ENCODE data around the gene EFNB2. TPM values are rescaled to one million over a fixed set of nuclear protein-coding genes. Genes with fewer than 3 reads are reported as not detected.

Gene EFNB2
- total RNA-seq, 1 experiment from 2014 or later = 0.24 TPM

GRCh38 chr13:106475852-106476251, 59.6 kb downstream of the EFNB2 start:
- in situ Hi-C loops (cut with HindIII; ENCODE audit: low pct_unique_long_range_greater_than_20kb, low sequenced_read_pairs) = no loop called here

GRCh38 chr13:106474912-106475311, 60.5 kb downstream of the EFNB2 start:
- in situ Hi-C loops (cut with HindIII; ENCODE audit: low pct_unique_long_range_greater_than_20kb, low sequenced_read_pairs) = no loop called here
- no peak for DNase-seq (ENCODE audit: low read depth, low spot score)

More at GRCh38 chr13:106475852-106476251, 59.6 kb downstream of the EFNB2 start:
- no peak for DNase-seq (ENCODE audit: low read depth, low spot score)

DNA sequence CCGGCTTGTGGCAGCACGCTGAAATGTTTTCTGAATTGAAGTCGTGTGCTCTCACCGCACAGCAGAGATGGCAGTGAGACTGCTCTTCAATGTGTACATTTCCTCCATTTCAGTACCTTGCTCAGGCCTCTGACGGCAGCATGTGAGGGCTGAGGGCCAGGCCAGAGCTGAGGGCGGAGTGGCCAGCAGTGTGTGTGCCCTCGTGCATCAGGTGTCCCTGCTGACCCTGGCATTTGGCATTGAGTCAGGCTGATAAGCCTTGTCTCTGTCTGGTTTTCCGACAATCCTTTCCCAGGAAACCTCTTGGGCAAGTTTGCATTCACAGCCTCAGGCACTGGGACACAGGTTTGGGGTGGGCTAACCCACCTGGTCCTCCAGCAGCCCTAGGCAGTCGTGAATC, 62.3 kb downstream of the EFNB2 start:
- in situ Hi-C loops (cut with HindIII; ENCODE audit: low pct_unique_long_range_greater_than_20kb, low sequenced_read_pairs) = no loop called here
- DNase-seq (ENCODE audit: low read depth, low spot score) = no peak

- in situ Hi-C loops (cut with HindIII; ENCODE audit: low pct_unique_long_range_greater_than_20kb, low sequenced_read_pairs) = no loop called here
- DNase-seq (ENCODE audit: low read depth, low spot score) = no peak
Observed at GRCh38 chr13:106472621-106473020, 62.8 kb downstream of the EFNB2 start.

- no peak for DNase-seq (ENCODE audit: low read depth, low spot score)
- in situ Hi-C loops (cut with HindIII; ENCODE audit: low pct_unique_long_range_greater_than_20kb, low sequenced_read_pairs) = no loop called here
Observed at GRCh38 chr13:106471957-106472543, 63.4 kb downstream of the EFNB2 start.

GRCh38 chr13:106470576-106470975, 64.9 kb downstream of the EFNB2 start:
- in situ Hi-C loops (cut with HindIII; ENCODE audit: low pct_unique_long_range_greater_than_20kb, low sequenced_read_pairs) = no loop called here
- no peak for DNase-seq (ENCODE audit: low read depth, low spot score)

DNA sequence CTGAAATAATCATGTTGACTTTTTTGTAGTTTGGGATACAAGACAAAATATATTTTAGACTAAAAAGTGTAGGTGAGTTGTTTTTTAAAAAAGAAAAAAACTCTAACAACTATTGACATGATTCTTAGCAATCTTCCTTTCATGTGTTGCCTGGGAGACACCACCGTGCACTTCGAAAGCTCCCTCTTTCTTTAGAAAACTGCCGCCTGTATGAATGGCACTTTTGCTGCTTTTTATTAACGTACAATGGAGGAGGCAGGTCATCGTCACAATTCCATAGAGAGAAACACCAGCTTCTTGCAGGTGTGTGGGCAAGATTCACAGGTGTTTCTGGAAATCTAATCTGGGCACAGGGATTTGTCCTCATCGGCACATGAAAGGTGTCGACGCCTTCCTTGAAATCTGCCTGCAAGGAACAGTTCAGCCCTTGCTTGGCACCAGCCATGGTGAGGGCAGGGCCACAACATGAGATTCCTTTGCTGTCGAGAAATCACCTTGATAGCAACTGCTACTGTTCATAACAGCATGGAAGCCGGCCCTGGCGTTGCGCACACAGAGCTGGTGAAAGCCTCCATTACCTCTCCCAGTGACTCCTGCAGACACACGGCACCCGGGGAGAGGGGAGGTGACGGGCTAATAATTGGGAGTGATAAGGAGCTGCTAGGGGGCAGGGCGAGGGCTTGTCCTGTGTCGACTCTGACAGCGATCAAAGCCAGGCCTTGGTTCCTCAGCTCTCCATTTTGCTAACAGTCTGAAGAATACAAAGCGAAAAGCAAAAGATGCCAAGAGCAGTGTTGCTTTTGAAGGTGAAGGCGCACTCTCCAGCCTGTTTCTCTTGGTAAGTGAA, 66.5 kb downstream of the EFNB2 start:
- DNase-seq (ENCODE audit: low read depth, low spot score) = no peak
- in situ Hi-C loops (cut with HindIII; ENCODE audit: low pct_unique_long_range_greater_than_20kb, low sequenced_read_pairs) = no loop called here

GRCh38 chr13:106468207-106468606, 67.3 kb downstream of the EFNB2 start:
- in situ Hi-C loops (cut with HindIII; ENCODE audit: low pct_unique_long_range_greater_than_20kb, low sequenced_read_pairs) = no loop called here
- no peak for DNase-seq (ENCODE audit: low read depth, low spot score)

DNA sequence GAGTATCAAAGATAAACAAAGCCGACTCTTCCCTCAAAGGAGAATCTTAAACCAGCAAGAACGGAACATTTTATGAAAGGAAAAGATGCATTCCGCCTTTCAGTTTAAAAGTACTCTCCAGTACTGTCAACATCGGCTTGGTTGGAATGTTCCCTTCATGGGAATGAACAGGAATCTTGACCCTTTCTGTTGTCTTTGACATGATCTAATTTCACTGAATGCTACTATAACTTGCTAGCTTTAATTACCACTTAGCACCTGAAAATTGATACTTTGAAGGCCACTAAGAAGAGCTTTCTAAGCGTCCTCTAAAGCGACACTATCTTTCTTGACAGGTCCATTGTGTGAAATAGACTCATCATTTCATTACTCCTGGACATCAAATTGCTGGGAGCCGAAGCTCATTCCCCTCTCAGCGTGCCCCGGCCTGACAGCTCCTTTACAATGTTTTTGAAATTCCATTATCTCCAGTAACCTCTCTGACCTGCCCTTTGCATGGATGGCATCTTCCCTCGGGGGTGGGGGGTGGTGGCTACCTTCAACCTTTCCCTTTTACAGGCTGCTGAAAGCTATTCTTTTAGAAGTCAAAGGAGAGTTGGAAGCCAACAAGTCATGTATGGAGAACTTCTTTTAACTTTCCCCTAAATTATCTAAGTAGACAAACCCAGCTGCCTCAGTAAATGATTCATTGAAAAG, 67.9 kb downstream of the EFNB2 start:
- DNase-seq (ENCODE audit: low read depth, low spot score) = no peak
- in situ Hi-C loops (cut with HindIII; ENCODE audit: low pct_unique_long_range_greater_than_20kb, low sequenced_read_pairs) = no loop called here

DNA sequence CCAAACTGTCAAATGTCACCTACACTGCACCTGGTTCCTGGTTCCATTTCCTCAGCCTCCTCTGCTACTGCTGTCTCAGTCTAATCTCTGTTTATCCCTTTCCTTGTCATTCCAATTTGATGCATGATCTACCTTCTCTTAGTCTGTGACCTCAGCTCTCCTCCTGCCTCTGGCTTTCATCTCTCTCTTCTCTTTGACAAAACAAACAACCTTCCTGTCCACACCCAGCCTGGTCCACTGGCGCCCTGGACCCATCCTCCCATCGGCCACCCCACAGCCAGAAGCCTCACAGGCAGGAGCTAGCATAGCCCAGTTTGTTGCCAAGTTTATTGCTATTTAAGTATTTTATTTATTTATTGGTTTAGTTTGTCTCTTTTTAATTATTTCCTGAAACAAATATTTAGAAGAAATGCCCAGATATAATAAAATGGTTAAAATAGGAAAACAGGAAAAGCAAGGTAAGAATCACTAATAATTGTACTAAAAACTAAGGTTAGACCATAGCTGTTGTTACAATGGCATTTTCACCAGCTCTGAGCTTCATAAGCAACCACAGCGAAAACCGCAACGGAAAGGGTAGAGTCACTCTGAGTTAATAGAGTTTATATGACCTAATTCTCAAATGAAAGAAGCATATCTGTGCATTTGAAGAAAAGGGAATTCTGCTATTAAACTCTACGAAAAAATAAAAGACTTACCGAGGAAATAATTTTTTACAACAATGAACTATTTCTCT, 68.6 kb downstream of the EFNB2 start:
- in situ Hi-C loops (cut with HindIII; ENCODE audit: low pct_unique_long_range_greater_than_20kb, low sequenced_read_pairs) = no loop called here
- DNase-seq (ENCODE audit: low read depth, low spot score) = peak; percentile 5

DNA sequence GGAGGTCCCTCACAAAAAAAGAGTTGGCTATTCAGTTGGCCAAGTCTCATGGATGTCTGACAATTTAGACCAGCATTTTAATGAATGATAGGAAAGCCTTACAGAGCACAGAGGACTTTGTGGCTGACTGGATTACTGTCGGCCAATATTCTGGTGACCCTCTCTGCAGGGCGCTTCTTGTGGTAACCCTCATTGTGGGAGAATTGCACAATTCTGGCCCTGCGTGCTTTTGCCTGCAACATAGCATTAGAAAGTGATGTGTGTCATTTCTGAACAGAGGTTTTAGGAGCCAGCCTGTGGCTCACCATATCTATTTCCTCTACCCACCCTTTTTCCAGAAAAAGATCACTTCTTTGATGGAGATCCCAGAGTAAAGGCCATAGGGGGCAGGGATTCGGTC, 71.4 kb downstream of the EFNB2 start:
- no peak for DNase-seq (ENCODE audit: low read depth, low spot score)

GRCh38 chr13:106462710-106463109, 72.8 kb downstream of the EFNB2 start:
- peak; percentile 6 for DNase-seq (ENCODE audit: low read depth, low spot score)
- in situ Hi-C loops (cut with HindIII; ENCODE audit: low pct_unique_long_range_greater_than_20kb, low sequenced_read_pairs) = no loop called here

More for the DNA sequence above, 71.4 kb downstream of the EFNB2 start:
- in situ Hi-C loops (cut with HindIII; ENCODE audit: low pct_unique_long_range_greater_than_20kb, low sequenced_read_pairs) = no loop called here

DNA sequence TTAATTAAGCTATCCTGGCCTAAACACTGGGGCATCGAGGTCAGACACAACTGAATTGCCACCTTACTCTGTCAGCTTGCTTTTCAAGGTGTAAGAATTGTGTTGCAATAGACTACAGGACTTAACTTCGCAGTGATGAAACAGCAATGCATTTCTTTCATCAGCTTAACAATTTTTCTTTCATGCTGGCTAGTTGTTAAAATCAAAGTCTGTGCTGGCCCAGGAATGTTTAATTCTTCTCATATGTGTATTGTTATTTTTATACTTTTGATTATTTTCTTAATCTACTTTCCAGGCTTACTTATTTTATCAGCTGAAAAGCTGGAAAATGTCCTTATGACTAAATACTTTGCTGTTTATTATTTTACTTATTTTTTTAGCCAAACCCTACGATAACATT, 79.7 kb downstream of the EFNB2 start:
- in situ Hi-C loops (cut with HindIII; ENCODE audit: low pct_unique_long_range_greater_than_20kb, low sequenced_read_pairs) = no loop called here
- DNase-seq (ENCODE audit: low read depth, low spot score) = no peak

DNA sequence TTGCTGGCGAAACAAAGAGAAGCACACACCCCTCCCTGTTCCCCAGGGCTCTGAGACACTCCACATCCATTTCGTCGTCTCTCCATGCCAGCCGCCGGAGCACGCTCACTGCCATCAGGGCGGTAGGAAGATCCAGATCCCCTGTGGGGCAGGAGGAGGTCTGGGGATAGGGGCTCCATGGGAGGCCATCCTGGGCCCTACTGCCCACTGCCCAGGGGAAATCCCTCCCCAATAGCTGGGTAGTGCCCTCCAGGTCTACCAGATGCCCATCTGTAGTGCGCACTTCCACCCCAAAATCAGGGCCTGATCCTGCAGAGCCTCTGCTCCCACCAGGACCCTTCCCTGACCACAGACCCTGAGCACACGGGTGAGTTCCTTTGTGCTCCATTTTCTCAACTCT, 80.3 kb downstream of the EFNB2 start:
- in situ Hi-C loops (cut with HindIII; ENCODE audit: low pct_unique_long_range_greater_than_20kb, low sequenced_read_pairs) = no loop called here
- no peak for DNase-seq (ENCODE audit: low read depth, low spot score)

DNA sequence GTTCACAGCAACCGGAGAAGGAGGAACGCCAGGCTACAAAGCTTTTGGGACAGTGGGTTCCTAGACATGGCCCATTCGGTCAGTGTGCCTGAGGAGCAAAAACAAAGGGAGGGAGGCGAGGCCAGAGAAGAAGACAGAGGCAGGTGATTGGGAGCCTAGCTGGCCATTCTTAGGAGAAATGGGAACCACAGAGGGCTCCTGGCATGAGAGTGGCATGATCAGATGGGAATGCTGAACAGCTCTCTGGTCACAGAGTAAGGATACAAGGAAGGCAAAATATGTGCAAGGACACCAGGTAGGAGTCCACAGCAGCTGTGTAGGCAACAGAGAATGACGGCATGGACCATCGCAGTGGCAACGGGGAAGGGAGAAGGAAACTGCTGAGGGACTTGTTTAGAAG, 82.4 kb downstream of the EFNB2 start:
- DNase-seq (ENCODE audit: low read depth, low spot score) = no peak
- in situ Hi-C loops (cut with HindIII; ENCODE audit: low pct_unique_long_range_greater_than_20kb, low sequenced_read_pairs) = no loop called here

DNA sequence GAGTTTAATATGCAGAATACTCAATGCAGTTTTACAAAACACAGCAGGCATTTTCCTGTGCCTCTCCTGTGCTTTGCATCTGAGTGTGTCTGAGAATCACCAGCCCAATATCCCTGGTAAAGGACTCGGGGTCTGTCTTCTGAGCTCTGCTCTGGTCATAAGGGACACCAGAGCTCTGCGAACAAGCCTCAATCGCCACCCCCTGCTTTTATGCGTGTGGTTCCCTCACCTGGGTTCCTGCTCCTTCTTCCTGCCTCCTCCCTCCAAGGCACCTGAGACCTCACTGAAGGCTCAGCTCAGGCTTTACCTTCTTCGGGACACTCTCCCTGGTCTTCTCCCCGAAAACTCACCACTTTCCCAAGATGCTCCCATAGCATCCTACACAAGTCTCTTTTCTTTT, 84.5 kb downstream of the EFNB2 start:
- in situ Hi-C loops (cut with HindIII; ENCODE audit: low pct_unique_long_range_greater_than_20kb, low sequenced_read_pairs) = no loop called here

DNA sequence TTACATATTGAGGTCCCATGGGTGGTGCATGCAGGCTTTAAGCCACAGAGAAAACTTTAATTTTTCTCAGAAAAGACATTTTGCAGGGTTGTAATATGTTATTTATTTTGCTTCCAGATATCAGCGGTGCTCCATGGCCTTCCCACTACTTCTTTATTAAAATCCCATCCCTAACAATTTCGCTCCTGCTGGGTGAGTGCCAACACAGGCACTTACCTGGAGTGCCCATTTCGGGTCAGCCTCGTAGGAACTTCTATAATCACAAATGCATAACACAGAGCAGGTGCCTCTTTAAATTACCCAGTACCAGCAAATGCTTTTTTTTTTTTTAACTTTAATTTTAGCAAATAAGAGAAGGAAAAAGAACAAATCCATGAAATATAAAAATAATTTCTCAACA, 86.4 kb downstream of the EFNB2 start:
- no peak for DNase-seq (ENCODE audit: low read depth, low spot score)
- in situ Hi-C loops (cut with HindIII; ENCODE audit: low pct_unique_long_range_greater_than_20kb, low sequenced_read_pairs) = no loop called here

More for the DNA sequence above, 84.5 kb downstream of the EFNB2 start:
- no peak for DNase-seq (ENCODE audit: low read depth, low spot score)

DNA sequence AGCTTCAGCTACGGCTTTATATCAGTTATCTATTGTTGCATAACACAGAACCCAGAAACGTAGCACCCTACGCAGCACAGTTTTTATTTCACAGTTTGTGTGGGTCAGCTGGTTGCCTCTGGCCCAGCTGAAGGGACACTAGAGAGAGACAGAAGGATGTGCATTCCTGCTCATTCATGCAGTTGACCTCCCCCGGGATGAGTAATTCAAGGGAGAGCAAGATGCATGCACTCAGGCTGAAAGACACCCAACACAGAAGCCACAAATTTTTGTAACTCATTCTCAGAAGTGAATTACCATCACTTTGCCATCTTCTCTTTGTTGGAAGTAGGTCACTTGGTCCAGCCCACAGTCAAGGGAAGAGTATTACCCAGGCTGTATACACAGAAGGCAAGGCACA, 89.5 kb downstream of the EFNB2 start:
- DNase-seq (ENCODE audit: low read depth, low spot score) = no peak
- in situ Hi-C loops (cut with HindIII; ENCODE audit: low pct_unique_long_range_greater_than_20kb, low sequenced_read_pairs) = no loop called here
